Measurements from ENCODE around the gene MTOR. TPM values are rescaled to one million over a fixed set of nuclear protein-coding genes. Genes with fewer than 3 reads are reported as not detected.
"Not testable (repeated sequence)": the region's sequence is repeated elsewhere in the genome, so short reads cannot be mapped to it uniquely, and the experiment has no call there.

Gene MTOR
- total RNA-seq, 1 donor from 2014 or later = 43.6 TPM

- Histone ChIP-seq H3K36me3 (ENCODE audit: insufficient read depth, low read length) (peaks cover 51% of the 10 kb centered on the region), H3K4me3 (ENCODE audit: insufficient read depth, low read depth, low read length) (no peak overlapping the region), H3K4me2 (ENCODE audit: low read length) (no peak overlapping the region), H3K27ac (ENCODE audit: low read depth, low read length) (no peak overlapping the region), H3K9me3 (ENCODE audit: insufficient read depth, low read depth, low read length) (no peaks in the 10 kb centered on the region), H3K9ac (ENCODE audit: low read length) (no peak overlapping the region), H3K79me2 (ENCODE audit: insufficient read depth, low read length) (no peaks in the 10 kb centered on the region), H2AFZ (ENCODE audit: low read depth, low read length) (no peak overlapping the region), H3K4me1 (ENCODE audit: insufficient read depth, low read length) (no peaks in the 10 kb centered on the region), H4K20me1 (ENCODE audit: insufficient read depth, low read length) (peaks cover 12% of the 10 kb centered on the region), H3K27me3 (ENCODE audit: insufficient read depth, low read length) (no peaks in the 10 kb centered on the region)
- Mint-ChIP-seq H3K4me3 (ENCODE audit: unreplicated experiment) (no peak overlapping the region), H3K27me3 (ENCODE audit: low read depth, unreplicated experiment) (no peaks in the 10 kb centered on the region), H3K4me1 (ENCODE audit: low read depth, unreplicated experiment) (peaks cover 4% of the 10 kb centered on the region), H3K27ac (ENCODE audit: unreplicated experiment) (no peak overlapping the region), H3K9me3 (ENCODE audit: unreplicated experiment) (no peaks in the 10 kb centered on the region), H3K36me3 (ENCODE audit: low read depth, unreplicated experiment) (peaks cover 24% of the 10 kb centered on the region)
- no peak for TF ChIP-seq EZH2 (IDR thresholded peaks at IDR 0.05; ENCODE audit: insufficient read depth, low read length)
- TF ChIP-seq CTCF (IDR thresholded peaks at IDR 0.05; ENCODE audit: insufficient read depth, low read depth, low read length) = no peak
- no peak for FAIRE-seq
- DNase-seq (ENCODE audit: low read depth) = no peak
Measured at GRCh38 chr1:11067716-11068599, 194.4 kb downstream of the MTOR start.

- H3K4me1 ChIP-seq (ENCODE audit: insufficient read depth, low read length) = peaks cover 4% of the 10 kb centered on the region
- H3K9ac ChIP-seq (ENCODE audit: low read length) = no peak overlapping the region
- no peak overlapping the region for H3K27ac ChIP-seq (ENCODE audit: low read depth, low read length)
- Mint-ChIP-seq H3K27me3 (ENCODE audit: low read depth, unreplicated experiment) (no peaks in the 10 kb centered on the region), H3K36me3 (ENCODE audit: low read depth, unreplicated experiment) (peaks cover 26% of the 10 kb centered on the region), H3K27ac (ENCODE audit: unreplicated experiment) (no peak overlapping the region), H3K4me1 (ENCODE audit: low read depth, unreplicated experiment) (peaks cover 12% of the 10 kb centered on the region), H3K4me3 (ENCODE audit: unreplicated experiment) (no peak overlapping the region), H3K9me3 (ENCODE audit: unreplicated experiment) (no peaks in the 10 kb centered on the region)
- DNase-seq (ENCODE audit: low read depth) = no peak
- no peak overlapping the region for H2AFZ ChIP-seq (ENCODE audit: low read depth, low read length)
- TF ChIP-seq CTCF (IDR thresholded peaks at IDR 0.05; ENCODE audit: insufficient read depth, low read depth, low read length) (no peak), EZH2 (IDR thresholded peaks at IDR 0.05; ENCODE audit: insufficient read depth, low read length) (no peak)
- H3K4me2 ChIP-seq (ENCODE audit: low read length) = no peak overlapping the region
- peaks cover 47% of the 10 kb centered on the region for H3K36me3 ChIP-seq (ENCODE audit: insufficient read depth, low read length)
- peaks cover 9% of the 10 kb centered on the region for H3K79me2 ChIP-seq (ENCODE audit: insufficient read depth, low read length)
- no peak overlapping the region for H3K4me3 ChIP-seq (ENCODE audit: insufficient read depth, low read depth, low read length)
- H3K9me3 ChIP-seq (ENCODE audit: insufficient read depth, low read depth, low read length) = no peaks in the 10 kb centered on the region
- no peak for FAIRE-seq
- no peaks in the 10 kb centered on the region for H3K27me3 ChIP-seq (ENCODE audit: insufficient read depth, low read length)
- H4K20me1 ChIP-seq (ENCODE audit: insufficient read depth, low read length) = peaks cover 6% of the 10 kb centered on the region
Measured at GRCh38 chr1:11065796-11066195, 196.6 kb downstream of the MTOR start.

DNA sequence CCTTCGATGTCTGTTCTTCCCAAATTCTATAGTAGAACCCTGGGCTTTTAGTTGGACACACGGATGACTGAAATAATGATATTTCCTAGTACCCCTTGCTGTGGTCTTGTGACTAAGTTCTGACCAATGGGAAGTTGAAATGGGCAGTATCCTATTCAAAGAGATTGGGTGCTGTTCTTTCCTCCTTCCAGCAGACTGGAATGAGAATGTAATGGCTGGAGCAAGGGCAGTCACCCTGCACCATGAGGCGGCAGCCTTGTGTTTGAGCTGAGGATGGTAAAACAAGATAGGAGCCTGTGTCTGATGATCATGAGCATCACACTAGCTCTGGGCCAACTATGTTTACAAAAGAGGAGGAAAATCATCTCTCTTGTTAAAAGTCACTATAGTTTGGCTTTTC lies 197.4 kb downstream of the MTOR start:
- no peak overlapping the region for H3K27ac ChIP-seq (ENCODE audit: low read depth, low read length)
- H3K4me1 ChIP-seq (ENCODE audit: insufficient read depth, low read length) = peaks cover 7% of the 10 kb centered on the region
- no peak overlapping the region for H3K4me2 ChIP-seq (ENCODE audit: low read length)
- H3K27me3 Mint-ChIP-seq (ENCODE audit: low read depth, unreplicated experiment) = no peaks in the 10 kb centered on the region
- H3K79me2 ChIP-seq (ENCODE audit: insufficient read depth, low read length) = peaks cover 10% of the 10 kb centered on the region
- H3K36me3 ChIP-seq (ENCODE audit: insufficient read depth, low read length) = peaks cover 43% of the 10 kb centered on the region
- H3K9me3 ChIP-seq (ENCODE audit: insufficient read depth, low read depth, low read length) = no peaks in the 10 kb centered on the region
- no peak overlapping the region for H3K4me3 ChIP-seq (ENCODE audit: insufficient read depth, low read depth, low read length)
- H3K4me1 Mint-ChIP-seq (ENCODE audit: low read depth, unreplicated experiment) = peaks cover 16% of the 10 kb centered on the region
- no peak overlapping the region for H2AFZ ChIP-seq (ENCODE audit: low read depth, low read length)
- FAIRE-seq (no peak), DNase-seq (ENCODE audit: low read depth) (no peak)
- no peak overlapping the region for H3K27ac Mint-ChIP-seq (ENCODE audit: unreplicated experiment)
- no peaks in the 10 kb centered on the region for H3K9me3 Mint-ChIP-seq (ENCODE audit: unreplicated experiment)
- peaks cover 6% of the 10 kb centered on the region for H4K20me1 ChIP-seq (ENCODE audit: insufficient read depth, low read length)
- H3K4me3 Mint-ChIP-seq (ENCODE audit: unreplicated experiment) = no peak overlapping the region
- H3K27me3 ChIP-seq (ENCODE audit: insufficient read depth, low read length) = no peaks in the 10 kb centered on the region
- TF ChIP-seq CTCF (IDR thresholded peaks at IDR 0.05; ENCODE audit: insufficient read depth, low read depth, low read length) = no peak
- H3K36me3 Mint-ChIP-seq (ENCODE audit: low read depth, unreplicated experiment) = peaks cover 26% of the 10 kb centered on the region
- no peak overlapping the region for H3K9ac ChIP-seq (ENCODE audit: low read length)

GRCh38 chr1:11063937-11064537 lies 198.3 kb downstream of the MTOR start:
- H3K27ac Mint-ChIP-seq (ENCODE audit: unreplicated experiment); H2AFZ ChIP-seq (ENCODE audit: low read depth, low read length); H3K4me3 ChIP-seq (ENCODE audit: insufficient read depth, low read depth, low read length); DNase-seq (ENCODE audit: low read depth); H3K27ac ChIP-seq (ENCODE audit: low read depth, low read length); H3K9me3 ChIP-seq (ENCODE audit: insufficient read depth, low read depth, low read length); H3K9ac ChIP-seq (ENCODE audit: low read length); H3K4me1 ChIP-seq (ENCODE audit: insufficient read depth, low read length); H3K27me3 ChIP-seq (ENCODE audit: insufficient read depth, low read length); H4K20me1 ChIP-seq (ENCODE audit: insufficient read depth, low read length); H3K27me3 Mint-ChIP-seq (ENCODE audit: low read depth, unreplicated experiment); H3K4me3 Mint-ChIP-seq (ENCODE audit: unreplicated experiment); H3K9me3 Mint-ChIP-seq (ENCODE audit: unreplicated experiment); H3K4me2 ChIP-seq (ENCODE audit: low read length); FAIRE-seq: not testable (repeated sequence)
- H3K4me1 Mint-ChIP-seq (ENCODE audit: low read depth, unreplicated experiment) = peaks cover 16% of the 10 kb centered on the region
- H3K36me3 ChIP-seq (ENCODE audit: insufficient read depth, low read length) = peaks cover 34% of the 10 kb centered on the region
- peaks cover 17% of the 10 kb centered on the region for H3K79me2 ChIP-seq (ENCODE audit: insufficient read depth, low read length)
- peaks cover 20% of the 10 kb centered on the region for H3K36me3 Mint-ChIP-seq (ENCODE audit: low read depth, unreplicated experiment)
